SH-SY5Y (cell line): Measurements from ENCODE around the gene IL3.

Experiments used
- GATA2 ChIP-seq: IDR thresholded peaks from 2 replicates; pipeline ENCODE4 v1.6.1; 2011; ENCODE audit warnings: mild to moderate bottlenecking, low read depth, low read length
- GATA3 ChIP-seq: IDR thresholded peaks from 2 replicates; pipeline ENCODE4 v1.6.1; 2011; ENCODE audit warnings: low read depth, mild to moderate bottlenecking, low read length, moderate library complexity

The IL3 gene

DNA sequence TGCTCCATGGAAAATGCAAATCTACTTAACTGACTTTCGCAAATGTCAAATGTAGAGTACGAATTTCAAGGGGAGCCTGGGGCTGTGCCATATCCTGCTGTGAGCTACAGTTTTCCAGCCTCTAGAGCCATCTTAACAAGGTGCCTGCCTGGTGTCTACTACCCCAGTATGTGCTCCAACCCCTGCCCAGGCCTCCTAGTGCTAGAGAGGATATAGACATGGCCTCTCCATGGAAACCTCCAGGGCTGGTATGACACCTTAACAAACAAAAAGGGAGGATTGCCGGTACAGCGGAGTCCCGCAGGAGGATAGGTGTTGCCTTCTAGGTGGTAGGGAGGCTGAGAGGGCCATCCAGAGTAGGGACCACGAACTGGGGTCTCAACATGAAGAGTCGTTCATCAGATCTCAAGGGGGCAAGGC, 13.6 kb upstream of the IL3 start:
- TF ChIP-seq GATA2 = no peak
- TF ChIP-seq GATA3 = no peak

DNA sequence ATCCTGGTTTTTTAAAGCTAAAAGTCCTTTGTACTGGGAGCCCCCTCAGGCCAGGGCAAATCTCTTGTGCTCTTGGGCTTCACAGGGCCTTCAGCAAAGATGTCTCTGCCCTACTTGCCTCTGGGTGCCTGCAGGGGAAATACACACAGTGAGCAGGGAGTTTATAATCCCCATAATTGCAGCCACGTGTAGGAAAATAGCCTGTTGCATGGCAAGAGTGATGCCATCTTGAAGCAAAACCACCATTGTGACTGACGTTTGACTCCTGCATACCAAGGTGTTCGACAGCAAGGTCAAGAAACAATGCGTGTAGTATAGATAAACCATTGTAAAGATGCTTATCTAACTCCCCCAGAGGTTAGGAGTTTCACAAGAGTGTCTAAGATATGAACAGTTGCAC, 11.4 kb upstream of the IL3 start:
- TF ChIP-seq GATA3 (no peak), GATA2 (no peak)

DNA sequence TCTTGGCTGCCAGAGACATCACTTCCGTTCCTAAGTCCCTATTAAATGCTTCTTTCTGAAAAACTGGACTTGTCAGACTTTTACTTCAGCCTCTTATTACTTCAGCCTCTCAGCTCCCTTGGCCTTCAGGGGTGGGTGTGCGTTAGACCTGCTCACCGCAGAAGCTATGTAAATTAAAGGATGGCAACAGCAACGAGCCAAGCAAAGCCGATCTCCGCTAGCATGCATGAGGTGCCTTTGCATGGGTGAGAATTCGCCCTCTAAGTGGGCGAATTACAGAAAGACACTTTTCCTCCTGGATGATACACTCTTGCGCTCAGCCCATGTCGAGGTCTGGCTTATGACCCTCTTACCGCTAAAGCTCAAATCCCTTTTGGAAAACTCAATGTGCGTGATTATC, 10.9 kb upstream of the IL3 start:
- no peak for TF ChIP-seq GATA2
- no peak for TF ChIP-seq GATA3

DNA sequence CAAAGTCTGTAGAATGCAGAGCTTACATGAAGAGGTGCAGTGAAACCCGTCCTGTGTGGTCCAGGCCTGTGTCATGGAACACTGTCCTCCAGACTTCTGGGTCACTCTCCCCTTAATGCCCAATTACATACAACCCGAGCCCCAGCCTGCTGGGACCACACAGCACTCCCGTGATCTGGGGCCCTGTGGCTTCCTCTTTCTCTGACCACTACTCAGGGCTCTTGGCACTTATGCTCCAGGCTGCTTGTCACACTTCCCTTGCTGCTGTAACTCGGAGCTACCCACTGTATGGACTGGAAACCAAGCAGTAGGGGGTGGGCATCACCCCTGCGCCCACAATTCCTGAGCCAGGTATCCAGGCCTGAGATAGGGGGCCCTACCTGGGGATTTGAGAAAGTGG, 10.3 kb upstream of the IL3 start:
- no peak for TF ChIP-seq GATA2
- TF ChIP-seq GATA3 = no peak

DNA sequence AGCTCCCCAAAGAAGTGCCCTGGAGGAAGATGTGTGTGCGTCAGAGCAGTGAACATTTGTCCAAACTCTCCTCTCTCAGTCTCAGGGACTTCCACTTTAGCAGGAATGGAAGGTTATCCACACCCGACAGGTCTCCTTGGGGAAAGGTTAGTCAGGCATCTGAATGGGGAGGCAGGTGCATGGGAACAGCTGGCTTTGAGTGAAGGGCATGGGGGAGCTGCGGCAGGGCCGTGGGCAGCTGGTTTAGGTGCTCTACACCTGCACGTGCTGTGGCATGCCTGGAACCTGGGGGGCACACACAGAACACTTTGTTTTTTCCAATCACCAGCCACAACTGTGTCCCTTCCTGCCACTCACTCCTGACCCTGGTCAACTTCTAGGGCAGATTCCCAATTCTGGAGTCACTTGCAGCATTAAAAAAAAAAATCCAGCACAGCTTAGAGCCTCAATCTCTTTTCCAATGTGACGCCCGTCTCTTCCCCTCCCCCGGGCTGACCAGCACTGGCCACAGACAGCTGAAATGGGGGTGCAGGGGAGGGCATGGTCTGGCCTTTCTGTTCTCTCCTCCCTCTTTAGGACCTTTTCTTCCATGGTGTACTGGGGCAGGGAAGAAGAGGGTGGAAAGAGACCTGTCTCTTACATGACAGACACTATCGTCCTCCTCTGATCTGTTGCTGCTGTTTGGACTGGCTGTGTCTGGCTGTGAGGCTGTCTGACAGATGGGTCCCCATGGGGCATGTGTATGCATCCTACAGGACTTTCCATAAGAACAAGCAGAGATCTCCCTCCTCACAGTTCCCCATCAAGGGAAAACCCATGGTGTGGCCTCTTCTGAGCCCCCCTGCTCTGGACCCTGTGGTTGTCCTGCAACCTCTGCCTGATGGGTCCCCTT, 9.5 kb upstream of the IL3 start:
- TF ChIP-seq GATA2 (no peak), GATA3 (no peak)

DNA sequence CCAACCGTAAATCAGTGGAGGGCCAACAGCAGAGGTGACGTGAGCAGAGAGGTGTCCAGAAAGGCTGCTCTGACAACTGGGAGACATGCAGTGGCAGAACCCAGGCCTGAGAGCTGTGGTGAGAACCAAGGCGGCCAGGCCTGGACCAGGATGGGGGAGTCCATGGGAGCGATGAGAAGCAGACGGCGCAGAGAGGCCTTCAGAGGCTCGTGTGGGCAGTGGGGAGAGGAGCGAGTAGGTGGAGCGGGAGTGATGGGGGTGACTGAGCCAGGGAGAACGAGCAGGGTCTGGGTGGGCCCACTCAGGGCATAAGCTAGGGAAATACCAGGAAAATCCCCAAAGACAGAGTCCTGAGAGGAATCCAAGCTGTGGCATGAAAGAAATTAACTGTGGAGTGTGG, 7.9 kb upstream of the IL3 start:
- TF ChIP-seq GATA3 = no peak
- TF ChIP-seq GATA2 = no peak

DNA sequence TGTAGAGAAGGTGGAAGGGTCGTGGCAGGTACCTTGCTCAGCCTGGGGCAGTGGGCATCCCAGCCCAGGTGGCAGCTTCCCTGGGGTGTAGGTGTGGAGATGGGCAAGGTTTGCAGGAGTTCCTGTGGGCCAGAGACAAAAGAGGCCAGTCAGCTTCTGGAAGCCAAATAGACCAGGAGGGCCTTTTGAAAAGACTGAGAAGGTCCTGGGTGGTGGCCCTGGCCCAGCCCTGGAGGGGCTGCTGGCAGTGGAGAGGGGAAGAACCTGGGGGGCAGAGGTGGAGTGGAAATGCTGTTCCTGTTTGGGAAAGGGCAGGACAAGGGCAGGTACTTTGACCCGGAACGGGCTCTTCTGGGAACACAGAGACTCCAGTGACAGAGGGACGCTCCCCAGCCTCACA, 7.0 kb upstream of the IL3 start:
- TF ChIP-seq GATA3 = no peak
- TF ChIP-seq GATA2 = no peak

DNA sequence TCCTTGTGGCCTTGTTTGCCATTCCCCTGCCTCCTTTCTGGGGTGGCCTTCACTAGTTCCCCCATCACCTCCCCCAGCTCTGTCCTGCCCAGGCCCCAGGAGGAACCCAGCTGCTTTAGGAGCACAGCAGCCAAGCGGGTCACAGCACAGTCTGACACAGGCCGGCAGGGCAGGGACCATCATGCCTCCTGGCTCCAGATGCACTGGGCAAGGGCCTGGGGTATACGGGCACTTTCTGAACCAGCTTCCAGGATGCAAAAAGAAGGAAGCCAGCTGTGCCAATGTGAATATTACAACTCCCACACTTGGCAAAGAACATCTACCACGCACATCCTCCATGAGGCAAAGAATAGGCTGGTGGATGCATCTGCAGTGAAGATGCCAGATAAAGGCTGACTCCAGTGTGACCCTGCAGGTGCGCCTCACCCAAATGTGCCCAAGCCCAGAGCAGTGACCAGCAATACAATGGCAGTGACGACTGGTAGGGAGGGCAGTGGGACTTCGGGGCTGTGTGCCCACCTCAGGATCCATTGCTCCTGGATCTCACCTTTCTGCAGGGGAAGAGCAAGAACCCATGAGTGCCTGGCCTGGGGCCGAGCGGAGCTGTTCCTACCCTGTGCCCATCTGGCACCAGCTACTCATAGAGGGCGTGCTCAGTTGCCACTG, 6.3 kb upstream of the IL3 start:
- TF ChIP-seq GATA3 = no peak
- TF ChIP-seq GATA2 = no peak

DNA sequence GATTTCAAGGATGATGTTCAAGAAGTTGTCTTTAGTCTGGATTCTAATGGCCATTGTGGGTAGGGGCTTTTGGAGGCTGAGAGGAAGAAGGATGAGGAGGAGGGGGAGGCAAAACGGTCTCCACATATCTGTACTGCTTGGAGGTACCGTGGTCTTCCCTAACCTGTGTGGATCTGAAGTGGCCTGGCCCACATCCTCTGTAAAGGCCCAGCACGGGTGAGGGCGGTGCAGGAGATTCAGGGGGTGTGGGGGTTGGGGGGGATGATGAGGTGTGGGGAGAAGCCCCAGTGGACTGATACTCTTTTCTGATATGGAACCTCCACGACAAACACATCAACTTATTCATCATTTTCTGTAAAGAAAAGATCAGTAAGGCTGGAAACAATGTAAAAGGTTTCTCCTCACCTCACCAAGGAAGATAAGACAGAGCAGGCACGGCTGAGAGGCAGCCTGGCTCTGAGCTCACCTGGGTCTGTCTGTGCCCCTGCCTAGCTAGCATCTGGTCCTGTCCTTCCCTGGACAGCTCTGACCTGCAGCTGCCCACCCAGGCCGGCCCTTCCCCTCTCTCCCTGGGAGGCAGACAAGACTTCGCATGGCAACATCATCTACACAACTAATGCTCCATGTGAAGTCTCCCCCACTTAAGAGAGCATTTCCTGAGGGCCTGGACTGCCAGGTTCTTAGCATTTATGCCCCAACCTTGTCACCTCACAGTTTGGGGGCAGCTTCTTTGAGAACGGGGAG, 5.6 kb upstream of the IL3 start:
- no peak for TF ChIP-seq GATA3
- no peak for TF ChIP-seq GATA2

DNA sequence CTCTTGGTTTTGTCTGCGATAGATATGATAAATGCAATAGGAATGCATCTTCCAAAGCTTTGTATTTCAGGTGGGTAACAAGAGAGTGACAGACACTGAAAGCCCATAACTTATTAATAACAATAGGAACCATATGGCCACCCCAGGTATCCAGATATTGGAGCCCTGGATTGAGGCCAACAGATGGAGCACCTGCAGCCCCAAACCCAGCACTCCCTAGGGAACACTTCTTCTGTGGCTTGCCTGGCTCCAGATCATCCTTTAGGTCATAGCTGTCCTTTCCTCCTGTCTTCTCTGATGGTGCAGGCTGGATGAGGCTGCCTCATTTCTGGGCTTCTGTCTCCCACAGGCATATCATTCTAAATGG, 5.0 kb upstream of the IL3 start:
- TF ChIP-seq GATA3 (no peak), GATA2 (no peak)

DNA sequence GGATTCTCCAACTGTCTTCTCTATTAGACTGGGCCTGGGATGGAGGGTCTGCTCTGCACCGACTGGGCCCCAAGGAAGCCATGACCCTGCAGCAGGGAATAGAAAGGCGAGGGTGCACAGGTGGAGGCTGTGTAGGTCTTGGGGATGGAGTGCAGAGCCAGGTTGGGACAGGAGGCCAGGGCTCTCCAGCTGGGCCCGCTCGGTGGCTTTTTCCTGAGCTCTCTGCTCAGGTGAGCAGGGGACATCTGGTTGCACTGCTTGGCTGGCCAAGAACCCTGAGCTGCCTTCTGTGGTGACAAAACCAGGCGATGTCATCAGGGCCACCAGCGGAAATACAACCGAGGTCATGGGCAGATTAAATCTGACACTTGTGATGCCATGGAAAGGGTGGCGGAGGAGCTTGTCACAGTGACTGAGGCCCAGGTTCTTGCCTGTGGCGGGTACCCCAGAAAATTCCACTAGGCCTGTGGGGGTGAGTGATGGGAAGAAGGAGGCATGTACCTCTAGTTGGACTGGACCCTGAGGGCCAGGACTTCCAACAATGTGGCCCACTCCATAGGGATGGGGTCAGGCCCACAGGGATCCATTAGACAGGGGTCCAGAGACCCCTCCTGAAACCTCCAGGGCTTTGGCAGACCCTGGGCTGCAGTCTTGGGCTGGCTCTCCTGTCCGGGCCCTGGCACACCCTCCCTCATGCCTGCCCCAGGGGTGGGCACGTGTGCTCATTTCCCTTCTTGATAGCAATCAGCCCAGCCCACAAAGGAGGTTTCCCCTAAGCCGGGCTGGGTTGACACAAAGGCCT, 4.4 kb upstream of the IL3 start:
- TF ChIP-seq GATA3 (no peak), GATA2 (no peak)

DNA sequence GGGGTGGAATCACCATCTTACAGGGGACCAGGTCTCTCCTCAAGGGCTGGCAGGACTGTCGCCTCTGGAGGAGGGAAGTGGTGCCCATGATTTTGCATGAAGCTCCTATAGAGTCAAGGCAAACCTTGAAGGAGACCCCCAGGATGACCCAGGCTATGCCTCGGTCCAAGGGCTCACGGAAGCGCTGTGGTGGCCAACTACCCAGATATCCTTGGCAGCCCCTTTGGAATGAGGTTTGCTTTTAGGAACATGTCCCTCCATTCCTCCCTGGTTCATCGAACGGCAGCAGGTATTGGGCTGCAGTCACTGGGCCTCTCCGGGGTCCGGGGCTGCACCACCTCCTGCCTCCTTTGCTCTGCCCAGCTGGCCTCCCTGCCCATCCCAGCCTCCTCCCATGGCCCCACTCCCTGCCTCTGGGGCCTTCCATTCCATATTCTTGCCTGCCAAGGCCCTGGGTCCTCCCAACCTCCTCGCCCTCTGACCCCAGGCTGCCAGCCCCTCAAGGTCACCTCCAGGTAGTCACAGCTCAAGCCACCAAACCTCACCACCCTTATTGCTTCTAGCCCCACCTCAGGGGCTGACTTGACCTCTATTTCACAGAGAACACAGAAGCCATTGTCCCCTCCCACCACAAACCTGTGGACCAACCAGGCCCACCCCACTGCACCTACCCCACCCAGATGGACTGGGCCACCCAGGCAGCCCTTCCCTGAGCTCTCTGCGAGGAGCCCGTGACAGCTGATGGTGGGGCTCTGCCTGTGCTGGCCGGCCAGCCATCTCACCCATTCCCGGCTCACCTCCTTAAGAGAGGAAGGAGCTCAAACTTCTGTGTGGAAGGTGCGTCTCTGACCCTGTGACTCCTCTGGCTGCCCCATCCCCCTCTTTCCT, 3.6 kb upstream of the IL3 start:
- TF ChIP-seq GATA3 (no peak), GATA2 (no peak)
